ENCODE measurements around the gene OTOP2.

Gene OTOP2

DNA sequence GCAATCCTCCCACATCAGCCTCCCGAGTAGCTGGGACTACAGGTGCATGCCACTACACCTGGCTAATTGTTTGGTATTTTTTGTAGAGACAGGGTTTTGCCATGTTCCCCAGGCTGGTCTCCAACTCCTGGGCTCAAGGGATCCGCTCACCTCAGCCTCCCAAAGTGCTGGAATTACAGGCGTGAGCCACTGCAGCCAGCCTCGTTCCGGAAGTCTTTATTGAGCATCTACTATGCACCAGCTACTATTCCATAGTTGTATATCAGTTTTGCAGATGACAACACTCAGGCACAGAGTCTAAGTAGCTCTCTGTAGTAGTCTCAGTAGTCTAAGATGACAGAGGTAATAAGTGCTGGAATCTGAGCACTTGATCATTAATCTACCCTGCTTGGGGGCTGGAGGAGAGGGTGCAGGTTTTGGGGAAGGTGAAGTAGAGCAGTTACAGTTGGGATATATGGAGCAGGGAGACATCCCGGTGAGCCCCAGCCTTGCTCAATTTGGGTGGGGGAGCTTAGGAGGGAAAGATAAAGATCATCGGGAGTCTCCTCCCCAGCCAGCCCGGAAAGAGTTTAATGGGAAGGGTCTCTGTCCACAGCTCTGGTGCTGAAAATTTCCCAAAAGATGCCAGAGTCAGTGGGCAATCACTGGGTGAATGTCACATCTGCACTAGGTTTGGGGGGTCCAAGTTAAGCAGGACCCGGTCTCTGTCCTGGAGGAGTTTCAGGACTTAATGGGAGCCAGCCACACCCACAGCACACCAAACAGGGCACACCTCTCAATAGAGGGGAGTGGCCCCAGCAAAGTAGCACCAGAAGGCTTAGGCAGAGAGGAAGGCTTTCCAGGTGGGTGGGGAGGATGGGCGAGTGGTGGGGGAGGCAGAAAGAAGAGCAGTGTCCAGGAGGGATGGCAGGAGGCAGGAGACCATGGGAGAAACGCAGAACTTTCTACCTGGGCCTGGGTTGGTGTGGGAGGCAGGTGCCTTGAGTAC lies 13.3 kb downstream of the OTOP2 start:
- Histone ChIP-seq H3K9ac (ENCODE audit: low read length) (no peak overlapping the region), H3K36me3 (ENCODE audit: control insufficient read depth, insufficient read depth, low read length) (no peaks in the 10 kb centered on the region), H3K27me3 (ENCODE audit: control insufficient read depth, insufficient read depth, low read length) (peaks cover 54% of the 10 kb centered on the region), H3K4me3 (ENCODE audit: low read length) (no peak overlapping the region), H3K9me3 (ENCODE audit: control insufficient read depth, low read length) (no peaks in the 10 kb centered on the region), H3K4me1 (ENCODE audit: control insufficient read depth, insufficient read depth, low read length) (peaks cover 18% of the 10 kb centered on the region)

DNA sequence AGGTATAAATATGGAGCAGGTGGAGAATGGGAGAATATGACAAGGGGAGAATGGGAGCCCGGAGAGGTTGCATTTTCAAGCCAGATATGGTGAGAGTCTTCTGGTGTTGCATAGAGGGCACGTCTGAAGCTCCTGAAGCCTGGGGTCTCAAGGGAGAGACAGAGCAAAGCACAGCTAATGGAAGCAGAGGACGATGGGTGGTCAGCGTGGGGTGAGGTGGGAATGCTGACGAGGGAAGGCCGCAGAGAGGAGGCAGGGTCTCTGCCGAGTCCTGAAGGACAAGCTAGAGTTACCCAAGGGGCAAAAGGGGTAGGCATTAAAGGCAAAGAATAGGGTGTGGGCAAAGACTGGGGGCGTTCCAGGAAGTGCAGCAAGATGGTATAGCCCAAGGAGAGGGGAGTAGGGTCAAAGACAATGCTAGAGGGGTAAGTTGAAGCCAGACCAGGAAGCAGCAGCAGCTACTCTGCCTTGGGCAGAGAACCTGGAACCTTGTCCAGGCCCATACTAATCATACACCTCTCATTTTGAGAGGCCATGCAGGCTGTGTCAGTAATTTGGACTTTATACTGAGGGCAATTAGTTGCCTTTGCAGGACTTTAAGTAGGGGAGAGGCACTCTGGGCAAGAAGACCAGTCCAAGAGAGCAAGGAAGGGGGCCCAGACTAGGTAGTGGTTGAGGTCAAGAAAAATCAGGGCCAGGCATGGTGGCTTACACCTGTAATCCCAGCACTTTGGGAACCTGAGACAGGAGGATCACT lies 14.3 kb downstream of the OTOP2 start:
- H3K27me3 ChIP-seq (ENCODE audit: control insufficient read depth, insufficient read depth, low read length): peaks cover 49% of the 10 kb centered on the region

DNA sequence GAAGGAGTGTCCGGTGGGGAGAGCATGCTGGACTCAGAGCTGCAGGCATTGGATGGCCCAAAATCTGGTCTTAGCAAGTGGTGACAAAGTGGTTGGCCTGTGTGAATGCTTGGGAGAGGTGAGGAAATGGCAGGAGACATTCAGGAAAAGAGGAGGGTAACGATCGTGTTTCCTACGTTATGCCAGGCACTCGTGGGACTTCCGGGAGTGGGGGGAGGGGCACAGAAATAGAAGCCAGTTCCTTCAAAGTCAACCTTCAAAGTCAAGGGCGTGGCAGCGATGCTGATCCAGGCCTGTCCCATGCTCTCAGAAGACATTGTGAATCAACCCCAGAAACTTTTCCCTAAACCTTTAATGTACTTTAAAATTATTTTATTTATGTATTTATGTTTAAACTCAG lies 15.5 kb downstream of the OTOP2 start:
- Histone ChIP-seq H3K4me1 (ENCODE audit: control insufficient read depth, insufficient read depth, low read length) (peaks cover 18% of the 10 kb centered on the region), H3K9ac (ENCODE audit: low read length) (no peak overlapping the region), H3K4me3 (ENCODE audit: low read length) (no peak overlapping the region), H3K9me3 (ENCODE audit: control insufficient read depth, low read length) (no peaks in the 10 kb centered on the region), H3K27me3 (ENCODE audit: control insufficient read depth, insufficient read depth, low read length) (peaks cover 52% of the 10 kb centered on the region), H3K36me3 (ENCODE audit: control insufficient read depth, insufficient read depth, low read length) (no peaks in the 10 kb centered on the region)

More for the DNA sequence above, 14.3 kb downstream of the OTOP2 start:
- no peaks in the 10 kb centered on the region for H3K36me3 ChIP-seq (ENCODE audit: control insufficient read depth, insufficient read depth, low read length)
- no peaks in the 10 kb centered on the region for H3K9me3 ChIP-seq (ENCODE audit: control insufficient read depth, low read length)
- H3K4me3 ChIP-seq (ENCODE audit: low read length): no peak overlapping the region
- no peak overlapping the region for H3K9ac ChIP-seq (ENCODE audit: low read length)
- peaks cover 18% of the 10 kb centered on the region for H3K4me1 ChIP-seq (ENCODE audit: control insufficient read depth, insufficient read depth, low read length)

DNA sequence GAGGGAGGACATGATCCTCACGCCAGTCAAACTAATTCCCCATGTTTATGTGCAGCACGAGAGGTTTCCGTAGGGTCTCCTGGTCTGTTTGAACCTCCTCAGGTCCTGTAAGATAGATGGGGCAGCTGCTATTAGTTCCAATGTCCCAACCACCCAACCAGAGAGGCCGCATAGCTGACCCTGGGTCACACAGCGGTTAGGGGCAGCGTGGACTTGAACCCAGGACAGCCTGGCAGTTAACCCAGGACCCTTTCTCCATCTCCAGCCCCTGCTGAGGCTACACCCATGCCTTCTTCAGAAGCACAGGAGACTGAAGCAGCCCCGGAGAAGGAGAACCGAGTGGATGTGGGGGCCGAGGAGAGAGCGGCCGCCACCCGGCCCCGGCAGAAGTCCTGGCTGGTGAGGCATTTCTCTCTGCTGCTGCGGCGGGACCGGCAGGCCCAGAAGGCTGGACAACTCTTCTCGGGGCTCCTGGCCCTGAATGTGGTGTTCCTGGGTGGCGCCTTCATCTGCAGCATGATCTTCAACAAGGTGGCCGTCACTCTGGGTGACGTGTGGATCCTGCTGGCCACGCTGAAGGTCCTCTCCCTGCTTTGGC lies 17.2 kb downstream of the OTOP2 start:
- H3K4me1 ChIP-seq (ENCODE audit: control insufficient read depth, insufficient read depth, low read length): peaks cover 9% of the 10 kb centered on the region
- H3K9me3 ChIP-seq (ENCODE audit: control insufficient read depth, low read length): no peaks in the 10 kb centered on the region
- no peaks in the 10 kb centered on the region for H3K36me3 ChIP-seq (ENCODE audit: control insufficient read depth, insufficient read depth, low read length)
- H3K27me3 ChIP-seq (ENCODE audit: control insufficient read depth, insufficient read depth, low read length): peaks cover 35% of the 10 kb centered on the region
- no peak overlapping the region for H3K9ac ChIP-seq (ENCODE audit: low read length)
- H3K4me3 ChIP-seq (ENCODE audit: low read length): no peak overlapping the region

DNA sequence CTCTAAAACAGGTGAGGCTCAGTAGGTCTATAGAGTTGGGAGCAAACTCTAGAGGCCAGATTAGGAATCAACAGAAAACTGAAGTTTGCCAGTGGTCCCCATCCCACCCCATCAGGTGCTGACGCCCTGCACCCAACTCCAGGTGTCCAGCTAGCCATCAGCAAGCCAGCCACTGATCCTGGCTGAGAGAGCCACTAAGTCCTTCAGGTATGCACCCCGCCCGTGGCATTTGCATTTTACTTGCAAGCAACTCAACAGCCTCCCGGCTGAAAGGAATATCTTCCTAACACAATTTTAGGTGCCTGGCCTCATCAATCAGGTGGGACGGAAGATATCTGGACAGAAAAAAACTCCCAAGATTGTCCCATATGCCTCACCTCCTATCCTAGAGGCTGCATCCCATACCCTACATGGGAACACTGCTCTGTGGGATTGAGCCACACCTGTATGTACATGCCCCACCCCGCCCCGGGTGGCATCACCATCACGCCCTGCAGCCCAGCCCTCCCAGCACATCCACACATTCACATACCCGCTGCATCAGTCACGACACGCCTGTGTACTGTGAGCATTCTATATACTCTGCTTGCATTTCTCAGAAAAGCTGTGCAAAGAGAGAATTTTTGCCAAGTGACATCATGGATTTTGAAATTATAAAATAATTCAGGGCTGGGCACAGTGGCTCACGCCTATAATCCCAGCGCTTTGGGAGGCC lies 19.9 kb downstream of the OTOP2 start:
- no peaks in the 10 kb centered on the region for H3K4me1 ChIP-seq (ENCODE audit: control insufficient read depth, insufficient read depth, low read length)
- H3K4me3 ChIP-seq (ENCODE audit: low read length): no peak overlapping the region

DNA sequence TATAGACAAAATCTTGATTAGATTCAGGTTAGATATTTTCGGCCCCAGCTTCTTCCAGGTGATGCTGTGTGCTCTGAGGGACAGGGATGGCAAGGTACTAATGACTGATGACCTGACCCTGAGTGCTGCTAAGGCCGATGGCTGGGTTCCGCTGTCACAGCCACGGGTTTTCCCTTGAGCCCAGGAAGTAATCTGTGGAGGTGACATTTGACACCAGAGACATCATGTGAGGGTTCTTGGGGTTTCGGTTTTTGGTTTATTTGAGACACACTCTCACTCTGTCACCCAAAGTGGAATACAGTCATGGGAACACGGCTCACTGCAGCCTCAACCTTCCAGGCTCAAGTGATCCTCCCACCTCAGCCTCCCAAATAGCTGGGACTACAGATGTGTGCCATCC lies 21.5 kb downstream of the OTOP2 start:
- no peaks in the 10 kb centered on the region for H3K9me3 ChIP-seq (ENCODE audit: control insufficient read depth, low read length)
- peaks cover 3% of the 10 kb centered on the region for H3K4me1 ChIP-seq (ENCODE audit: control insufficient read depth, insufficient read depth, low read length)
- no peak overlapping the region for H3K4me3 ChIP-seq (ENCODE audit: low read length)
- no peak overlapping the region for H3K9ac ChIP-seq (ENCODE audit: low read length)
- no peaks in the 10 kb centered on the region for H3K36me3 ChIP-seq (ENCODE audit: control insufficient read depth, insufficient read depth, low read length)
- peaks cover 12% of the 10 kb centered on the region for H3K27me3 ChIP-seq (ENCODE audit: control insufficient read depth, insufficient read depth, low read length)

More for the DNA sequence above, 19.9 kb downstream of the OTOP2 start:
- Histone ChIP-seq H3K36me3 (ENCODE audit: control insufficient read depth, insufficient read depth, low read length) (no peaks in the 10 kb centered on the region), H3K27me3 (ENCODE audit: control insufficient read depth, insufficient read depth, low read length) (peaks cover 15% of the 10 kb centered on the region), H3K9ac (ENCODE audit: low read length) (no peak overlapping the region), H3K9me3 (ENCODE audit: control insufficient read depth, low read length) (no peaks in the 10 kb centered on the region)

DNA sequence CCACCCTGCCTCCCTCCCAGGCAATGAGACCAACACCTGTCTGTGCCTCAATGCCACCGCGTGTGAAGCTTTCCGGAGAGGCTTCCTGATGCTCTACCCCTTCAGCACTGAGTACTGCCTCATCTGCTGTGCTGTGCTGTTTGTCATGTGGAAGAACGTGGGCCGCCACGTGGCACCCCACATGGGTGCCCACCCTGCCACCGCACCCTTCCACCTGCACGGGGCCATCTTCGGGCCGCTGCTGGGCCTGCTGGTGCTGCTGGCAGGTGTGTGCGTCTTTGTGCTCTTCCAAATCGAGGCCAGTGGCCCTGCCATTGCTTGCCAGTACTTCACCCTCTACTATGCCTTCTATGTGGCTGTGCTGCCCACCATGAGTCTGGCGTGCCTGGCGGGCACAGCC lies 22.6 kb downstream of the OTOP2 start:
- Histone ChIP-seq H3K9me3 (ENCODE audit: control insufficient read depth, low read length) (no peaks in the 10 kb centered on the region), H3K4me3 (ENCODE audit: low read length) (no peak overlapping the region), H3K36me3 (ENCODE audit: control insufficient read depth, insufficient read depth, low read length) (peaks cover 6% of the 10 kb centered on the region), H3K4me1 (ENCODE audit: control insufficient read depth, insufficient read depth, low read length) (peaks cover 4% of the 10 kb centered on the region), H3K9ac (ENCODE audit: low read length) (no peak overlapping the region), H3K27me3 (ENCODE audit: control insufficient read depth, insufficient read depth, low read length) (peaks cover 12% of the 10 kb centered on the region)

DNA sequence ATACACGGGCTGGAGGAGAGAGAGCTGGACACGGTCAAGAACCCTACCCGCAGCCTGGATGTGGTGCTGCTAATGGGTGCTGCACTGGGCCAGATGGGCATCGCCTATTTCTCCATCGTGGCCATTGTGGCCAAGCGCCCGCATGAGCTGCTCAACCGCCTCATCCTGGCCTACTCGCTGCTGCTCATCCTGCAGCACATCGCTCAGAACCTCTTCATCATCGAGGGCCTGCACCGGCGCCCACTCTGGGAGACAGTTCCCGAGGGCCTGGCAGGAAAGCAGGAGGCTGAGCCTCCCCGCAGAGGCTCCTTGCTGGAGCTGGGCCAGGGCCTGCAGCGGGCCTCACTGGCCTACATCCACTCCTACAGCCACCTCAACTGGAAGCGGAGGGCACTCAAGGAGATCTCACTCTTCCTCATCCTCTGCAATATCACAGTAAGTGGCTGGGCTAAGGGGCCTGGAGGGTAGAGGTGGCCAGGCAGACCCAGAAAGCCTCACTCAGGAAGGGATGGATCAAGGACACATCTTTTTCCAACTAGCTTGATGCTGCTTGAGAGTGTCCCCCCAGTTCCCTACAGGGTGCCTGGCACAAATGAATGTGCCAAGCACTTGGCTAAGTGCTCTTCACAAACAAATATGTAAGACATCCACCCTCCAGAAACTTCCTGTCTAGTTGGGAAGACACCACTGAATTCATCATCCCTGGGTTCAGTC lies 23.1 kb downstream of the OTOP2 start:
- H3K36me3 ChIP-seq (ENCODE audit: control insufficient read depth, insufficient read depth, low read length): peaks cover 6% of the 10 kb centered on the region

DNA sequence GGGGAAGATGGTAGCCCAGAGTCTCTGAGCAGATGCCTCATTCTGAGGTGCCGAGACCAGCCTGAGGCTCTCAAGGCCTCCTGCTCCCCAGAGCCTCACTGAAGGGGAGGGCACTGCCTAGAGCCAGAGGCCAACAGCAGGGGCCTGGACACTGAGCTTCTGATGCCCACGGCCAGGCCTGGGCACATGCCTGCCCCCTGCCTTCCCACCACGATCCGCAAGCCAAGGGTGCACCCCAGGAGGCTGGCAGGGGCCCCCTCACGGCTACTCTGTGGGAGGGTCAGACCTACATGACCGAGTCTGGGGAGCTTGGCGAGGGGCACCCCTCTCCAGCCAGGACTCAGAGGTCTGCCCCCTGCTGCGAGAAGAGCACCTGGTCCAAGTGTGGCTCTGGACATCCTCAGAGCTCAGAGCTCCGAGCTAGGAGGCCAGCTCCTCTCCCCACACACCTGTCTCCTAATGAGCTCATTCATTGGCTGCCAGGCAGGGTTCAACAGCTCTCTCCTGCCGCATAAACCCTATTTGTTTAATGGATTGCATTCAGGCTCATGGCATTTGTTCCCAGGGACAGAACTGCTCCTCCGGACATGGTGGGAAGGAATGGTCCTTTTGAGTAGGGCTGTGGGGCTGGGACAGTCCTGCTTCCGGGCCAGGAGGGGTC lies 25.5 kb downstream of the OTOP2 start:
- H3K9me3 ChIP-seq (ENCODE audit: control insufficient read depth, low read length): no peaks in the 10 kb centered on the region
- no peak overlapping the region for H3K4me3 ChIP-seq (ENCODE audit: low read length)
- H3K27me3 ChIP-seq (ENCODE audit: control insufficient read depth, insufficient read depth, low read length): no peaks in the 10 kb centered on the region
- peaks cover 19% of the 10 kb centered on the region for H3K36me3 ChIP-seq (ENCODE audit: control insufficient read depth, insufficient read depth, low read length)
- peaks cover 12% of the 10 kb centered on the region for H3K4me1 ChIP-seq (ENCODE audit: control insufficient read depth, insufficient read depth, low read length)
- H3K9ac ChIP-seq (ENCODE audit: low read length): no peak overlapping the region

More for the DNA sequence above, 23.1 kb downstream of the OTOP2 start:
- Histone ChIP-seq H3K9ac (ENCODE audit: low read length) (no peak overlapping the region), H3K9me3 (ENCODE audit: control insufficient read depth, low read length) (no peaks in the 10 kb centered on the region), H3K4me3 (ENCODE audit: low read length) (no peak overlapping the region), H3K27me3 (ENCODE audit: control insufficient read depth, insufficient read depth, low read length) (peaks cover 12% of the 10 kb centered on the region), H3K4me1 (ENCODE audit: control insufficient read depth, insufficient read depth, low read length) (peaks cover 4% of the 10 kb centered on the region)

DNA sequence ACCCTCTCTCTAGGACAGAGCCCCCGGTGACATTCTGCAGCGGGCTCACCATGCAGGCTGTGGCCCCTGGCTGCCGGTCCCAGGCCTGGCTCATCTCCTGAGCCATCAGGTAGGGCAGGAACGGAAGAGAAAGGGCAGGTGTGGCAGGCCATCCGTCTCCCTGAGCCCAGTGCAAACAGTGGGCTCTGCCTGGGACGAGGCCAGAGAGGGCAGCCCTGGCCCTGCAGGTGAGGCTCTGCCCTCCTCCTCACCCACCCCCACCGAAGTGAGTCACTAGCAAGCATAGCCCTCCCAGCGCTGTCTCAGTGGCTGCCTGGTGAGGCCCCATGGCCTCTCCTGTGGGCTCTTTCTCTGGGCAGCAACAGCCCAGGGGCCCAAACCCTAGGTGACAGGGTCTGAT lies 26.1 kb downstream of the OTOP2 start:
- no peaks in the 10 kb centered on the region for H3K9me3 ChIP-seq (ENCODE audit: control insufficient read depth, low read length)
- peaks cover 25% of the 10 kb centered on the region for H3K36me3 ChIP-seq (ENCODE audit: control insufficient read depth, insufficient read depth, low read length)
- H3K9ac ChIP-seq (ENCODE audit: low read length): no peak overlapping the region
- no peaks in the 10 kb centered on the region for H3K27me3 ChIP-seq (ENCODE audit: control insufficient read depth, insufficient read depth, low read length)
- H3K4me1 ChIP-seq (ENCODE audit: control insufficient read depth, insufficient read depth, low read length): peaks cover 12% of the 10 kb centered on the region
- no peak overlapping the region for H3K4me3 ChIP-seq (ENCODE audit: low read length)

DNA sequence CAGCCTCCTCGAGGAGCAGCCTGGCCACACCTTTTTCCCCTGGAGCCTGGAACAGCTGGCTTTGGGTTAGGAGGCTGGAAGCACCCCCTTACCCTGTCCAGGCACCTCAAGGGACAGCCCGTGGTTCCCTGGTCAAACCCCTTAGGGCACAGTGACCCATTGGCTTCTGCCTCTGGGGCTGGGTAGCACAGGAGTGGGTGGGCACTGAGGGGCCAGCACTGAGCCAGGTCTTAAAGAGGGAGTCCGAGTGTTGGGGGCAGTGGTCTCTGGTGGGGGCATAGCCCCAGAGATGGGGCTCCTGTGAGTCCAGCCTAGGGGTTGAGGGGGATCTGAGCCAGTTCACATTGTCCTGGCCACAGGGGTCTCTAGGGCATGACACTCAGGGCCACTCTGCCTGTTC lies 27.0 kb downstream of the OTOP2 start:
- Histone ChIP-seq H3K9me3 (ENCODE audit: control insufficient read depth, low read length) (no peaks in the 10 kb centered on the region), H3K27me3 (ENCODE audit: control insufficient read depth, insufficient read depth, low read length) (no peaks in the 10 kb centered on the region), H3K9ac (ENCODE audit: low read length) (no peak overlapping the region), H3K4me1 (ENCODE audit: control insufficient read depth, insufficient read depth, low read length) (peaks cover 12% of the 10 kb centered on the region), H3K4me3 (ENCODE audit: low read length) (no peak overlapping the region), H3K36me3 (ENCODE audit: control insufficient read depth, insufficient read depth, low read length) (peaks cover 25% of the 10 kb centered on the region)

All from mucosa of stomach (tissue), 1 donor.